HCT116 (cell line): ENCODE results near the gene RPL13.

Experiments
- ATF3 ChIP-seq: IDR thresholded peaks from 2 replicates; pipeline ENCODE4 v1.6.1; 2012
- CTCF ChIP-seq, 3 experiments: fragments of 200-600 bp in 1 of 3; sonication (generic) in 1 of 3; IDR thresholded peaks in 2 of 3; conservative IDR thresholded peaks in 1 of 3; 2 replicates each; pipeline ENCODE4 v1.5.1; 2012 to 2017; ENCODE audit warnings: low read depth in 2 of 3, low read length in 2 of 3, antibody characterized with exemption in 1 of 3, borderline replicate concordance in 1 of 3, control low read depth in 1 of 3, mild to moderate bottlenecking in 1 of 3, mixed read lengths in 1 of 3, mixed run types in 1 of 3, moderate library complexity in 1 of 3; ENCODE audit not compliant: insufficient read depth in 1 of 3
- EZH2 ChIP-seq: fragments of 200-600 bp; sonication (generic); IDR thresholded peaks from 2 replicates; pipeline ENCODE4 v1.6.1; 2017; ENCODE audit warnings: antibody characterized with exemption, mixed run types
- JUND ChIP-seq: IDR thresholded peaks from 2 replicates; pipeline ENCODE4 v1.6.1; 2012
- POLR2A ChIP-seq: IDR thresholded peaks from 2 replicates; pipeline ENCODE4 v1.7.0; 2011; ENCODE audit warnings: borderline replicate concordance; ENCODE audit not compliant: insufficient read depth, insufficient read length; ENCODE audit errors: extremely low read depth
- POLR2AphosphoS5 ChIP-seq: IDR thresholded peaks from 2 replicates; pipeline ENCODE4 v1.6.1; 2011; ENCODE audit warnings: mild to moderate bottlenecking, low read depth, low read length, moderate library complexity
- SIN3A ChIP-seq: IDR thresholded peaks from 2 replicates; pipeline ENCODE4 v1.6.1; 2012; ENCODE audit warnings: low read depth
- SP1 ChIP-seq: IDR thresholded peaks from 2 replicates; pipeline ENCODE4 v1.6.1; 2012; ENCODE audit warnings: low read depth
- TCF7L2 ChIP-seq: IDR thresholded peaks from 2 replicates; pipeline ENCODE4 v1.7.0; 2011; ENCODE audit warnings: borderline replicate concordance, inconsistent platforms; ENCODE audit not compliant: insufficient read depth, insufficient read length; ENCODE audit errors: extremely low read depth
- YY1 ChIP-seq: IDR thresholded peaks from 2 replicates; pipeline ENCODE4 v1.6.1; 2011; ENCODE audit warnings: low read length, low read depth, moderate library complexity, mild to moderate bottlenecking; ENCODE audit not compliant: insufficient replicate concordance; ENCODE audit errors: extremely low read depth

DNA sequence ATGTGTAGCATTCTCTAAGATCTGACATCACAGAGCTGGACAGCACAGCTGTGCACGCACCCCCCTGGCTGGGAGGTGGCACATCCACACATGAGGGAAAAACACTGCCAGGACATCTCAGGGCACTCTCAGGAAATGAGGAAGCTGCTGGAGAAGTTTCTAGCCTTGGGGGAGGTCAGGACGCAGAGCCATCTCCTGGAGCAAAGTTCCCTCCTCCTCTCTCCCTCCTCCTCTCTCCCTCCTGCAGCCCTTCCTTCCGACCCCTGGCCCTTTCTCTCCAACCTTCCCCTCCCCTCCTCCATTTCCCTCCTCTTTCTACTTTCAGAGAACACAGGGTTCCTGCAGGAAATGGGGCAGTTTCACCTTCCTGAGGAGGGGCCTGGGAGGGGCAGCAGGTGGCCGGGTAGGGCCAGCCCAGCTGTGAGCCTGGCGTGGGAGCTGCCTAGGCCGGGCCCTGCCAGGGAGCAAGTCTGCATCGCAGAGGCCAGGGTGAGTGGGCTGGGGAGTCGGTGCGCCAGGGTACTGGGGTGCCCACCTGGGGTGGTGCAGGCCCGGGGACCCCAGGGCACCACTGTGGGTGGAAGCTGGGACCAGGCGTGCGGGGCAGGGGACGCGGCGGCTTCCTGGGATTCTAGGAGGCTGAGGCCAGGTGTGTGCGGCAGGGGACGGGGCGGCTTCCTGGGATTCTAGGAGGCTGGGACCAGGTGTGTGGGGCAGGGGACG, 52.9 kb downstream of the RPL13 start, which contains the start of gene DPEP1:
- no peak for TF ChIP-seq CTCF (IDR thresholded peaks at IDR 0.05 in 2 of 3, conservative IDR thresholded peaks at IDR 0.05 in 1 of 3; ENCODE audit: borderline replicate concordance in 1 of 3, insufficient read depth in 1 of 3, low read depth in 2 of 3, low read length in 2 of 3)
- TF ChIP-seq POLR2AphosphoS5: no peak
- TF ChIP-seq YY1: no peak
- no peak for TF ChIP-seq POLR2A
- TF ChIP-seq SP1: no peak
- TF ChIP-seq ATF3: no peak
- TF ChIP-seq JUND: no peak
- TF ChIP-seq EZH2: no peak
- no peak for TF ChIP-seq SIN3A
- no peak for TF ChIP-seq TCF7L2
